ENCODE results near the gene DAAM2. TPM values are rescaled to one million over a fixed set of nuclear protein-coding genes. Genes with fewer than 3 reads are reported as not detected.

The DAAM2 gene
- total and polyA plus RNA-seq, 2 of the 8 experiments (the other 6 are each of a cell fraction or from before 2014, with no cell fraction given): 1.5 to 2.9 TPM

DNA sequence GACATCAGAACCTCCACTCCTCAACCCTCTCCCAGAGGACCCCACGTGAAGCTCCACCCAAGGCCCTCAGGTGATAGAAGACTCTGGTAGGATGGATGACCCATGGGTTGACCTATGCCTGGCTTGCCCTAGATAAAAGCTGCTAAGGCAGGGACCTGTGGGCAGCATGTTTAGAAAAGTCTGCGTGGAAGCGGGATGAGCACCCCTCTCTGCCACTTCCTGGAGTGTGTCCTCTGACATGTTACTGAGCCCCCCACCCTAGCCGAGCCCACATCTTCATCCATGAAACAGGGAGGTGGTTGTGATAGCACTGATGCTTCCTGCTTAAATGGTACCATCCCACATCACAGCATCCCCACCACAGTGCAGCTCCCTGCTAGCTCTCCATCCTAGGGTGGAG, 120.3 kb downstream of the DAAM2 start:
- no peak overlapping the region for H2AFZ ChIP-seq (ENCODE audit: low read length)
- no peak overlapping the region for H3K14ac ChIP-seq (ENCODE audit: insufficient read length)
- H3K36me3 ChIP-seq (ENCODE audit: control insufficient read depth in 2 of 4, insufficient read depth in 4 of 4, low read length in 3 of 4): peaks cover 0 to 8% (median 3%) of the 10 kb centered on the region in 4 experiments; a peak in 4 of 8 replicates
- CTCF ChIA-PET (ENCODE audit: partially characterized antibody): interaction anchor here (1.0 to 1.7 kb wide), 6 partner anchors 9 to 551 kb away, joined by 3 to 7 read pairs (median 4); no protein-coding TSS in a partner anchor
- H2BK120ac ChIP-seq (replicated peaks; ENCODE audit: low read depth, low read length): no peak overlapping the region
- WGBS, 2 experiments (ENCODE audit: extremely low coverage in 1 of 2, insufficient coverage in 1 of 2, insufficient read length in 1 of 2, insufficient replicate concordance in 2 of 2, low coverage in 1 of 2, low lambda C conversion rate in 2 of 2, missing lambda C conversion rate in 1 of 2): 89% methylated on average over 4 of the region's 4 CpGs; no CpG with 5 or more reads in 1 of the 2 experiments
- no peak overlapping the region for H3K4me2 ChIP-seq (ENCODE audit: insufficient read depth in 1 of 2, low read depth in 2 of 2, low read length in 2 of 2)
- no peak for FAIRE-seq
- H3K4me1 ChIP-seq (replicated peaks in 1 of 4; ENCODE audit: control insufficient read depth in 3 of 4, insufficient read depth in 4 of 4, low read length in 3 of 4): peaks cover 0 to 2% (median 0%) of the 10 kb centered on the region in 4 experiments; a peak in 1 of 7 replicates
- no peaks in the 10 kb centered on the region for H3K23me2 ChIP-seq (ENCODE audit: low read depth, low read length)
- no peaks in the 10 kb centered on the region for H3K27me3 ChIP-seq (replicated peaks in 1 of 4; ENCODE audit: control insufficient read depth in 3 of 4, extremely low read depth in 1 of 4, insufficient read depth in 3 of 4, low read length in 3 of 4)
- H3K56ac ChIP-seq (replicated peaks; ENCODE audit: insufficient read length, low read depth, low read length): no peak overlapping the region
- no peaks in the 10 kb centered on the region for H3K9me3 ChIP-seq (ENCODE audit: insufficient read depth in 2 of 2, low read depth in 1 of 2, low read length in 1 of 2)
- H4K91ac ChIP-seq (replicated peaks; ENCODE audit: insufficient read length, low read length): no peak overlapping the region
- POLR2A ChIA-PET (ENCODE audit: partially characterized antibody): interaction anchor here (1.8 kb wide), 1 partner anchor 9 kb away, joined by 5 read pairs; no protein-coding TSS in a partner anchor
- no peak overlapping the region; the same call in 1 of the 2 replicates for H4K8ac ChIP-seq (ENCODE audit: extremely low read depth, insufficient read depth, low read length)
- H3K79me1 ChIP-seq (ENCODE audit: low read depth, low read length): no peaks in the 10 kb centered on the region
- H2AK5ac ChIP-seq (ENCODE audit: low read depth, low read length): no peak overlapping the region
- H3K79me2 ChIP-seq (ENCODE audit: control insufficient read depth in 1 of 2, insufficient read depth in 2 of 2, low read length in 2 of 2): no peaks in the 10 kb centered on the region
- no peak overlapping the region for H2BK12ac ChIP-seq (ENCODE audit: low read depth, low read length)
- H3K18ac ChIP-seq (ENCODE audit: extremely low read depth, low read length): no peak overlapping the region
- H3K4ac ChIP-seq (replicated peaks; ENCODE audit: insufficient read length, low read depth, low read length): no peak overlapping the region
- H2BK15ac ChIP-seq (ENCODE audit: low read length): no peak overlapping the region
- no peak overlapping the region for H2BK5ac ChIP-seq (ENCODE audit: low read depth, low read length)
- no peaks in the 10 kb centered on the region for H4K20me1 ChIP-seq (replicated peaks in 1 of 2; ENCODE audit: control insufficient read depth in 1 of 2, insufficient read depth in 2 of 2, low read length in 2 of 2)
- no peak overlapping the region for H4K5ac ChIP-seq (ENCODE audit: insufficient read length, low read depth, low read length)
- no peak overlapping the region for H3K27ac ChIP-seq (ENCODE audit: low read depth, low read length)
- H3K9ac ChIP-seq (replicated peaks in 1 of 4; ENCODE audit: extremely low read depth in 1 of 4, low read depth in 3 of 4, low read length in 3 of 4): no peak overlapping the region
- H2BK20ac ChIP-seq (ENCODE audit: low read length): no peak overlapping the region
- H3K4me3 ChIP-seq (ENCODE audit: extremely low read depth in 1 of 4, insufficient read depth in 2 of 4, low read depth in 3 of 4, low read length in 4 of 4): no peak overlapping the region
- no peak overlapping the region for H3K23ac ChIP-seq (ENCODE audit: insufficient read length)
- DNase-seq (ENCODE audit: low read depth in 1 of 2, low spot score in 2 of 2): no peak
- no peak for TF ChIP-seq POU5F1 (IDR thresholded peaks at IDR 0.05; ENCODE audit: low read depth, low read length)
- TF ChIP-seq SAP30 (IDR thresholded peaks at IDR 0.05; ENCODE audit: insufficient read depth, insufficient replicate concordance, low read length): no peak
- no peak for TF ChIP-seq EP300 (IDR thresholded peaks at IDR 0.05; ENCODE audit: borderline replicate concordance in 1 of 2, low read depth in 2 of 2, low read length in 2 of 2)
- no peak for TF ChIP-seq SIN3A (conservative IDR thresholded peaks at IDR 0.05 in 1 of 2, IDR thresholded peaks at IDR 0.05 in 1 of 2; ENCODE audit: low read depth in 1 of 2, low read length in 2 of 2)
- TF ChIP-seq RXRA (IDR thresholded peaks at IDR 0.05; ENCODE audit: insufficient read depth, low read depth, low read length): no peak
- TF ChIP-seq YY1 (IDR thresholded peaks at IDR 0.05; ENCODE audit: low read depth, low read length): no peak
- no peak for TF ChIP-seq KDM4A (IDR thresholded peaks at IDR 0.05; ENCODE audit: low read depth, low read length, severe bottlenecking)
- TF ChIP-seq TCF12 (IDR thresholded peaks at IDR 0.05; ENCODE audit: low read depth, low read length): no peak
- no peak for TF ChIP-seq HDAC6 (IDR thresholded peaks at IDR 0.05; ENCODE audit: low read depth, low read length)
- TF ChIP-seq, protein P1, sequence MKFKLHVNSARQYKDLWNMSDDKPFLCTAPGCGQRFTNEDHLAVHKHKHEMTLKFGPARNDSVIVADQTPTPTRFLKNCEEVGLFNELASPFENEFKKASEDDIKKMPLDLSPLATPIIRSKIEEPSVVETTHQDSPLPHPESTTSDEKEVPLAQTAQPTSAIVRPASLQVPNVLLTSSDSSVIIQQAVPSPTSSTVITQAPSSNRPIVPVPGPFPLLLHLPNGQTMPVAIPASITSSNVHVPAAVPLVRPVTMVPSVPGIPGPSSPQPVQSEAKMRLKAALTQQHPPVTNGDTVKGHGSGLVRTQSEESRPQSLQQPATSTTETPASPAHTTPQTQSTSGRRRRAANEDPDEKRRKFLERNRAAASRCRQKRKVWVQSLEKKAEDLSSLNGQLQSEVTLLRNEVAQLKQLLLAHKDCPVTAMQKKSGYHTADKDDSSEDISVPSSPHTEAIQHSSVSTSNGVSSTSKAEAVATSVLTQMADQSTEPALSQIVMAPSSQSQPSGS (IDR thresholded peaks at IDR 0.05; ENCODE audit: low read length): no peak
- no peak for TF ChIP-seq SIRT6 (IDR thresholded peaks at IDR 0.05; ENCODE audit: low read length)
- TF ChIP-seq RBBP5 (IDR thresholded peaks at IDR 0.05; ENCODE audit: borderline replicate concordance, low read depth, low read length): no peak
